ENCODE data around the gene ARL8A. TPM values are rescaled to one million over a fixed set of nuclear protein-coding genes. Genes with fewer than 3 reads are reported as not detected.
"Not testable (repeated sequence)": the region's sequence is repeated elsewhere in the genome, so short reads cannot be mapped to it uniquely, and the experiment has no call there.

The ARL8A gene
- total RNA-seq, 1 experiment from 2014 or later = 45.6 TPM

DNA sequence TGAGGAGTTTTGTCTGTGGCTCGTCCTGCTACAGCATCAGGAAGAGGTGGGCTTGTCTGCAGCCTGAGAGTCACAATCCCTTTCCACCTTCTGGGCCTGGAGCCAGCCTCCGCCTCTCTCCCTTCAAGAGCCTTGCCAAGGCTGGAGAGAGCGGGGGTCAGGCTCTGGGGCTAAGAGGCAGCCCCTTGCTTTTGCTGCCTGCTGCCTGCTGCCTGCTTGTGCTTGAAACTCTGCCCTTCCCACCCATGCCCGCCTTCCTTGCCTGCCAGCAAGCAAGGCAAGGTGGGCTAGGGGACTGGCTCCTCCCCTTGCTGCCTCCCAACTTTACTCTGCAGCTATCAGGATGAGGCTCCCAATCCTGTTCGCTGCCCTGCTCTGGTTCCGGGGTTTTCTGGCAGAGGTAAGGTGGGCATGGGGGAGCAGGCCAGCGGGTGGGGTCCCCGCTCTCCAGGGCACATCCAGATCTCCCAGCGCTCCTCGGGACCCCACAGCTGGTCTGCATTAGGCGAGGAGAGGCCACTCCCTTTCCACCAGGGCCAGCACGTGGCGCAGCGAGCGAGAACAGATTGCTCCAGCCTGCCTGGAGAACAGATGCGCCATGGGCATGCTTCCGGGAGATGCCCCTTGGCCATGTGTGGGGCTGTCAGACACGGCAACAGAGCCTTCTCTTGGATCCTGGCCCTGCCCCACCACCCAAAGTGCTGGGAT is 23.3 kb upstream of the ARL8A start:
- Histone ChIP-seq H3K36me3 (ENCODE audit: control insufficient read depth in 1 of 2, insufficient read depth in 2 of 2, low read length in 2 of 2) (no peaks in the 10 kb centered on the region), H2AFZ (ENCODE audit: low read depth, low read length, poor library complexity, severe bottlenecking) (no peak overlapping the region), H3K4me1 (ENCODE audit: control insufficient read depth in 1 of 2, insufficient read depth in 2 of 2, low read length in 2 of 2) (no peaks in the 10 kb centered on the region), H3K4me2 (ENCODE audit: low read length) (no peak overlapping the region), H3K9me3 (ENCODE audit: control insufficient read depth in 1 of 2, insufficient read depth in 1 of 2, low read depth in 1 of 2, low read length in 2 of 2) (no peaks in the 10 kb centered on the region), H4K20me1 (ENCODE audit: insufficient read depth) (no peaks in the 10 kb centered on the region), H3K9me2 (ENCODE audit: insufficient read depth) (no peaks in the 10 kb centered on the region), H3K9ac (ENCODE audit: low read length) (no peak overlapping the region), H3K27me3 (ENCODE audit: insufficient read depth, low read length) (no peaks in the 10 kb centered on the region), H3K4me3 (replicated peaks in 1 of 2; ENCODE audit: low read depth in 1 of 2, low read length in 2 of 2) (no peak overlapping the region), H3K79me2 (ENCODE audit: insufficient read depth, low read length) (no peaks in the 10 kb centered on the region), H3K27ac (ENCODE audit: low read depth, low read length) (no peak overlapping the region)
- BruUV-seq (replicated peaks) = no TSS peak
- ATAC-seq (no peak), DNase-seq (ENCODE audit: low read depth, low spot score) (no peak)
- POLR2A ChIA-PET = no interaction called here
- intact Hi-C loops (cut with micrococcal nuclease) = no loop called here
- CTCF ChIA-PET = no interaction called here
- RAD21 ChIA-PET (ENCODE audit: low non-redundant PET in 1 of 2, low total read pairs in 2 of 2, uncharacterized antibody in 2 of 2, unreplicated experiment in 2 of 2) = no interaction called here
- no peak for TF ChIP-seq YY1 (IDR thresholded peaks at IDR 0.05; ENCODE audit: extremely low read depth, insufficient replicate concordance, low read depth, low read length)
- no peak for TF ChIP-seq CBX3 (IDR thresholded peaks at IDR 0.05; ENCODE audit: low read depth)
- TF ChIP-seq ELF1 (IDR thresholded peaks at IDR 0.05; ENCODE audit: borderline replicate concordance, low read depth) = no peak
- no peak for TF ChIP-seq TCF7L2 (IDR thresholded peaks at IDR 0.05; ENCODE audit: borderline replicate concordance, extremely low read depth, insufficient read depth, insufficient read length)
- TF ChIP-seq CEBPB (IDR thresholded peaks at IDR 0.05; ENCODE audit: low read depth) = no peak
- TF ChIP-seq, protein P1, sequence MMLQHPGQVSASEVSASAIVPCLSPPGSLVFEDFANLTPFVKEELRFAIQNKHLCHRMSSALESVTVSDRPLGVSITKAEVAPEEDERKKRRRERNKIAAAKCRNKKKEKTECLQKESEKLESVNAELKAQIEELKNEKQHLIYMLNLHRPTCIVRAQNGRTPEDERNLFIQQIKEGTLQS (IDR thresholded peaks at IDR 0.05) = no peak
- TF ChIP-seq ZFX (IDR thresholded peaks at IDR 0.05) = no peak
- TF ChIP-seq FOSL1 (IDR thresholded peaks at IDR 0.05; ENCODE audit: low read depth) = no peak
- no peak for TF ChIP-seq POLR2AphosphoS5 (IDR thresholded peaks at IDR 0.05; ENCODE audit: low read depth, low read length)

DNA sequence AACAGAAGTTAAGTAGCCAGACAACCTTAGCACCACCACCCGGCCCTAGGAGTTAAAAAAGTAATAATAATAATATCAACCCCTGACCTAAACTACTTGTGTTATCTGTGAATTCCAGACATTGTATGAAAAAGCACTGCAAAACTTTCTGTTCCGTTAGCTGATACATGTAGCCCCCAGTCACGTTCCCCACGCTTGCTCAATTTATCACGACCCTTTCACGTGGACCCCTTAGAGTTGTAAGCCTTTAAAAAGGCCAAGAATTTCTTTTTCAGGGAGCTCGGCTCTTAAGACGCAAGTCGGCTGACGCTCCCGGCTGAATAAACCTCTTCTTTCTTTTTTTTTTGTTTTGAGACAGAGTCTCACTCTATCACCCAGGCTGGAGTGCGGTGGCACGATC is 22.5 kb upstream of the ARL8A start:
- RAD21 ChIA-PET (ENCODE audit: low non-redundant PET in 1 of 2, low total read pairs in 2 of 2, uncharacterized antibody in 2 of 2, unreplicated experiment in 2 of 2); H3K79me2 ChIP-seq (ENCODE audit: insufficient read depth, low read length); H3K4me1 ChIP-seq (ENCODE audit: control insufficient read depth in 1 of 2, insufficient read depth in 2 of 2, low read length in 2 of 2); H3K9me3 ChIP-seq (ENCODE audit: control insufficient read depth in 1 of 2, insufficient read depth in 1 of 2, low read depth in 1 of 2, low read length in 2 of 2); H4K20me1 ChIP-seq (ENCODE audit: insufficient read depth); H3K9ac ChIP-seq (ENCODE audit: low read length); DNase-seq (ENCODE audit: low read depth, low spot score); intact Hi-C loops (cut with micrococcal nuclease); H3K27ac ChIP-seq (ENCODE audit: low read depth, low read length); H3K27me3 ChIP-seq (ENCODE audit: insufficient read depth, low read length); CTCF ChIA-PET; H2AFZ ChIP-seq (ENCODE audit: low read depth, low read length, poor library complexity, severe bottlenecking); H3K36me3 ChIP-seq (ENCODE audit: control insufficient read depth in 1 of 2, insufficient read depth in 2 of 2, low read length in 2 of 2); H3K4me2 ChIP-seq (ENCODE audit: low read length); H3K4me3 ChIP-seq (replicated peaks in 1 of 2; ENCODE audit: low read depth in 1 of 2, low read length in 2 of 2); ATAC-seq; BruUV-seq (replicated peaks); H3K9me2 ChIP-seq (ENCODE audit: insufficient read depth); POLR2A ChIA-PET: not testable (repeated sequence)
